Measurements from ENCODE around the gene KLHL14.

- no peak for TF ChIP-seq ELF4 (CRISPR knock-in tag; IDR thresholded peaks at IDR 0.05; ENCODE audit: borderline replicate concordance)
- no peak for TF ChIP-seq ZNF501 (CRISPR knock-in tag; IDR thresholded peaks at IDR 0.05)
- no peak for TF ChIP-seq BRCA1 (CRISPR knock-in tag; IDR thresholded peaks at IDR 0.05)
- TF ChIP-seq ZBTB8A (CRISPR knock-in tag; IDR thresholded peaks at IDR 0.05; ENCODE audit: borderline replicate concordance, low read depth): no peak
- no peak for TF ChIP-seq ZNF713 (CRISPR knock-in tag; IDR thresholded peaks at IDR 0.05)
- TF ChIP-seq CTCF (CRISPR knock-in tag; IDR thresholded peaks at IDR 0.05): no peak
- TF ChIP-seq TRIM24 (CRISPR knock-in tag; IDR thresholded peaks at IDR 0.05): no peak
- TF ChIP-seq MLXIP (CRISPR knock-in tag; IDR thresholded peaks at IDR 0.05; ENCODE audit: borderline replicate concordance): no peak
- TF ChIP-seq TBP (CRISPR knock-in tag; IDR thresholded peaks at IDR 0.05): no peak
Observed at GRCh38 chr18:32629981-32630700, 142.7 kb downstream of the KLHL14 start.

Data from HepG2 (cell line).